BLaER1 treated with 17β-estradiol and CSF1 and Interleukin-3, amounts not matched to agents 10 nM and 100 nM (cell line): ENCODE data around the gene KPNA3.
"Not testable (repeated sequence)": the region's sequence is repeated elsewhere in the genome, so short reads cannot be mapped to it uniquely, and the experiment has no call there.

Experiments used
- H3K27ac ChIP-seq, 11 experiments: shearing (Covaris generic); formaldehyde crosslinking; 2 replicates each; pipeline ENCODE4 v1.8.1; 2022
- H3K27me3 ChIP-seq, 11 experiments: shearing (Covaris generic); formaldehyde crosslinking; 2 replicates each; pipeline ENCODE4 v1.8.1; 2022
- H3K36me3 ChIP-seq, 11 experiments: shearing (Covaris generic); formaldehyde crosslinking; 2 replicates each; pipeline ENCODE4 v1.8.1; 2022
- H3K4me1 ChIP-seq, 10 experiments: shearing (Covaris generic); formaldehyde crosslinking; 2 replicates each; pipeline ENCODE4 v1.8.1; 2022
- H3K4me2 ChIP-seq, 11 experiments: shearing (Covaris generic); formaldehyde crosslinking; 2 replicates each; pipeline ENCODE4 v1.8.1; 2022
- H3K4me3 ChIP-seq, 10 experiments: shearing (Covaris generic); formaldehyde crosslinking; 2 replicates each; pipeline ENCODE4 v1.8.1; 2022
- H3K9ac ChIP-seq, 11 experiments: shearing (Covaris generic); formaldehyde crosslinking; 2 replicates each; pipeline ENCODE4 v1.8.1; 2022
- H3K9me3 ChIP-seq, 11 experiments: shearing (Covaris generic); formaldehyde crosslinking; replicated peaks in 1 of 11; 2 replicates each; pipeline ENCODE4 v1.8.1; 2022
- H4K20me1 ChIP-seq, 11 experiments: shearing (Covaris generic); formaldehyde crosslinking; 2 replicates each; pipeline ENCODE4 v1.8.1; 2022
- Cebpa-rat ChIP-seq, 11 experiments: shearing (Covaris generic); IDR thresholded peaks; 2 replicates each; pipeline ENCODE4 v1.8.1; 2022

KPNA3 gene

DNA sequence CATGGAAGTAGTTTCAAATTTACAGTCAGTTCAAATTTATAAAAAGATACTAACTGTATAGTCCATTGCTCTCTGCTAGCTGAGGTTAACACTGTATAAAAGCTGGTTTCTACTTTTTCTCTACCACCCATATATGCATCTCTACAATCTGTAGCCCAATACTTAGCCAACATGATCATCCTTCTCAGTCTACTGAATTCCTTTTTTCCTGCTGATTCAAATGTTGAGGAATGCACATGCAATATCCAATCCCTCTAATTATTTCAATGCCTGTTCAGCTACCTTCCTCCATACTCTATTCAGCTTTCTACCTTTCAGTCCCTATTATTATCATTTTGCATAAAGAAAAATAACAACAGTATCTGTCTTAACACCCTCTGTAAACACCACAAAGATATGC is 15.6 kb downstream of the KPNA3 start:
- Histone ChIP-seq H3K27me3 (no peaks in the 10 kb centered on the region), H3K36me3 (peaks cover 0 to 53% (median 18%) of the 10 kb centered on the region in 11 experiments; a peak in 18 of 22 replicates), H3K9me3 (peaks cover 0 to 12% (median 7%) of the 10 kb centered on the region in 11 experiments; a peak in 15 of 22 replicates), H3K4me2 (no peak overlapping the region), H3K27ac (no peak overlapping the region), H4K20me1 (peaks cover 47 to 99% (median 94%) of the 10 kb centered on the region in 11 experiments; a peak in 20 of 22 replicates), H3K9ac (no peak overlapping the region), H3K4me1 (no peaks in the 10 kb centered on the region), H3K4me3 (no peak overlapping the region)
- TF ChIP-seq Cebpa-rat (IDR thresholded peaks at IDR 0.05), result no peak

DNA sequence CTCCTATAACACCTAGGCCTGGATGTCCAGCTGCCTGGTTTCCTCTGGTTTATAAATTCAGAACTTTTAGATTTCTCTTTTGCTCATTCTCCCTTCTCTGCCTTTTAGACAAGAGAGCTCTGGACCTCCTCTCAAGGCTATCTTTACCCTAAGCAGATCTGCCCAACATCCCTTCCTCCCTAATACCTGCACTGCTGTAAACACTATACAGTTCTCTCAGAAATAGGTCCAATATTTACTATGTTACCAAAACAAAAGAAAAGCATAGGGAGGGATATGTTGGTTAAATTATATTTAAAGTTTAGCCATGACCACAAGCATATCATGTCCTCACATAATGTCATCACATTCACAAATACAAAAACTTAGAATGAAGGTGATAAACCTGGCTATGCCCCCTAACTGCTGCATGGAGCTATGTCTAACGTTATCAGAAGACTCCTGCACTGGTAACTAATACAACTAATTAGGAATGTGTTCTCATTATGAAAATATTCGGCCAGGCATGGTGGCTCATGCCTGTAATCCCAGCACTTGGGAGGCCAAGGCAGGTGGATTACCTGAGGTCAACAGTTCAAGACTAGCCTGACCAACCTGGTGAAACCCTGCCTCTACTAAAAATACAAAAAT is 18.0 kb downstream of the KPNA3 start:
- H3K9ac ChIP-seq, result no peak overlapping the region
- no peaks in the 10 kb centered on the region for H3K27me3 ChIP-seq
- peaks cover 0 to 34% (median 29%) of the 10 kb centered on the region in 11 experiments; a peak in 19 of 22 replicates for H3K9me3 ChIP-seq
- H4K20me1 ChIP-seq, result peaks cover 31 to 95% (median 83%) of the 10 kb centered on the region in 11 experiments; a peak in 20 of 22 replicates
- H3K4me3 ChIP-seq, result no peak overlapping the region
- no peak overlapping the region for H3K27ac ChIP-seq
- peaks cover 0 to 62% (median 35%) of the 10 kb centered on the region in 11 experiments; a peak in 20 of 22 replicates for H3K36me3 ChIP-seq
- TF ChIP-seq Cebpa-rat (IDR thresholded peaks at IDR 0.05), result no peak
- no peaks in the 10 kb centered on the region; a peak in 1 of 20 replicates for H3K4me1 ChIP-seq
- no peak overlapping the region for H3K4me2 ChIP-seq

DNA sequence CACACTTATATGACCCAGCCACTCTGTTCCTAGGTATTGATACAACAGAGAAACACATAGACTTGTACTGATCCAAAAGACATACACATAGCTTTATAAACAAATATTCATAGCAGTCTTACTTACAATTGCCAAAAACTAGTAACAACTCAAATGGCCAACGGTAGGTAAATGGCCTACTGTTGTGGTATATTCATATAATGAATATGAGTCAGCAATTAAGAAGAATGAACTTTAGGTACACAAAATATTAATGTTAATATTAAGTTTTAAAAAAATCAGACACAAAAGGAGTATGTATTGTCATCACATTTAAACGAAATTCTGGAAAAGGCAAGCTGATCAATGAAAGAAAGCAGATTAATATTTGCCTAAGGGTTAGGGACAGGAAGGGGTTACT is 19.7 kb downstream of the KPNA3 start:
- no peak overlapping the region for H3K4me2 ChIP-seq
- H3K36me3 ChIP-seq, result peaks cover 0 to 62% (median 35%) of the 10 kb centered on the region in 11 experiments; a peak in 20 of 22 replicates
- no peak overlapping the region for H3K27ac ChIP-seq
- no peak for TF ChIP-seq Cebpa-rat (IDR thresholded peaks at IDR 0.05)
- H3K27me3 ChIP-seq, result no peaks in the 10 kb centered on the region
- no peak overlapping the region for H3K4me3 ChIP-seq
- peaks cover 0 to 37% (median 29%) of the 10 kb centered on the region in 11 experiments; a peak in 19 of 22 replicates for H3K9me3 ChIP-seq
- no peaks in the 10 kb centered on the region; a peak in 1 of 20 replicates for H3K4me1 ChIP-seq
- H3K9ac ChIP-seq, result no peak overlapping the region
- peaks cover 24 to 95% (median 81%) of the 10 kb centered on the region in 11 experiments; a peak in 19 of 22 replicates for H4K20me1 ChIP-seq

DNA sequence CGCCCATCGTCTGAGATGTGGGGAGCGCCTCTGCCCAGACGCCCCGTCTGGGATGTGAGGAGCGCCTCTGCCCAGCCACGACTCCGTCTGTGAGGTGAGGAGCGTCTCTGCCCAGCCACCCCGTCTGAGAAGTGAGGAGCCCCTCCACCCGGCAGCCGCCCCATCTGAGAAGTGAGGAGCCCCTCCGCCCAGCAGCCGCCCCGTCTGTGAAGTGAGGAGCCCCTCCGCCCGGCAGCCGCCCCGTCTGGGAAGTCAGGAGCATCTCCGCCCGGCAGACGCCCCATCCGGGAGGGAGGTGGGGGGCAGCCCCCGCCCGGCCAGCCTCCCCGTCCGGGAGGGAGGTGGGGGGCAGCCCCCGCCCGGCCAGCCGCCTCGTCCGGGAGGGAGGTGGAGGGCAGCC is 30.7 kb downstream of the KPNA3 start:
- peaks cover 46 to 87% (median 84%) of the 10 kb centered on the region in 11 experiments for H3K9me3 ChIP-seq
- not testable (repeated sequence) for H3K27ac ChIP-seq, H3K4me2 ChIP-seq, H3K9ac ChIP-seq, H3K27me3 ChIP-seq, H3K4me3 ChIP-seq, H3K4me1 ChIP-seq
- H4K20me1 ChIP-seq, result peaks cover 0 to 35% (median 7%) of the 10 kb centered on the region in 11 experiments; a peak in 9 of 22 replicates
- H3K36me3 ChIP-seq, result peaks cover 25 to 76% (median 65%) of the 10 kb centered on the region in 11 experiments

DNA sequence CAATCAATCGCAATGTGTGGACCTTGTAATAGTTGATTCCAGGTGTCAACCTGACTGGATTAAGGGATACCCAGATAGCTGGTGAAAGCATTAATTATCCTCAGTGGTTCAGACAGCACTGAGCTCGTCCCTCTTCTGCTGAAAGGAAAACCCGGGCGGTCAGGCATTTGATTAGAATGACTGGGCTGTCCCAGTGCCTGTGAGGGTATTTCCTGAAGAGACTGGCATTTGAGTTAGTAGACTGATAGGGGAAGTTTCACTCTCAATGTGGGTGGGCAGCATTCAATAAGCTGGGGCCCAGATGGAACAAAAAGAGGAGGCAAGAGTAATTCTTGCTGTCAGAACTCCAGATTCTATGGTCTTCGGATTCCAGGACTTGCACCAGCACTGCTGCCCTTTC is 31.9 kb downstream of the KPNA3 start:
- H3K36me3 ChIP-seq, result peaks cover 25 to 86% (median 73%) of the 10 kb centered on the region in 11 experiments
- H3K9ac ChIP-seq, result no peak overlapping the region
- H4K20me1 ChIP-seq, result peaks cover 0 to 41% (median 12%) of the 10 kb centered on the region in 11 experiments; a peak in 11 of 22 replicates
- no peak overlapping the region for H3K4me2 ChIP-seq
- H3K27me3 ChIP-seq, result no peaks in the 10 kb centered on the region
- no peak for TF ChIP-seq Cebpa-rat (IDR thresholded peaks at IDR 0.05)
- peaks cover 46 to 96% (median 92%) of the 10 kb centered on the region in 11 experiments for H3K9me3 ChIP-seq
- H3K27ac ChIP-seq, result no peak overlapping the region
- H3K4me1 ChIP-seq, result no peaks in the 10 kb centered on the region
- peak overlapping the region in 2 of 10 experiments; percentile 8 to 19; a peak in 3 of 20 replicates for H3K4me3 ChIP-seq

- H3K27ac ChIP-seq, result no peak overlapping the region
Observed at GRCh38 chr13:49759503-49759902, 33.0 kb downstream of the KPNA3 start.

DNA sequence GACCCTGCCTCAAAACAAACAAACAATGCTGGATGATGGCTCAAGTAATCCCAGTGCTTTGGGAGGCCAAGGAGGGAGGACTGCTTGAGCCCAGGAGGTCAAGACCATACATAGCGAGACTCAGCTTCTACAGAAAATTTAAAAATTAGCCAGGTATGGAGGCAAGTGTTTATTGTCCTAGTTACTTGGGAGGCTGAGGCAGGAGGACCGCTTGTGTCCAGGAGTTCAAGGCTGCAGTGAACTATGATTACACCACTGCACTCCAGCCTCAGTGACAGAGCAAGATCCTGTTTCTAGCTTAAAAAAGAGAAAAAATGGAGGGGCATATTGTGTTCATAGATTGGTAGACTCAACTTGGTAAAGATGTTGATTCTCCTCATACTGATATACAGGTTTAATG is 36.2 kb downstream of the KPNA3 start:
- Histone ChIP-seq H4K20me1 (peaks cover 0 to 68% (median 31%) of the 10 kb centered on the region in 11 experiments; a peak in 17 of 22 replicates), H3K36me3 (peaks cover 27 to 91% (median 71%) of the 10 kb centered on the region in 11 experiments), H3K4me2 (no peak overlapping the region), H3K27ac (no peak overlapping the region), H3K27me3 (no peaks in the 10 kb centered on the region), H3K9me3 (peaks cover 21 to 96% (median 91%) of the 10 kb centered on the region in 11 experiments), H3K9ac (no peak overlapping the region), H3K4me1 (no peaks in the 10 kb centered on the region), H3K4me3 (no peak overlapping the region)
- no peak for TF ChIP-seq Cebpa-rat (IDR thresholded peaks at IDR 0.05)

More at GRCh38 chr13:49759503-49759902, 33.0 kb downstream of the KPNA3 start:
- Histone ChIP-seq H3K4me3 (no peak overlapping the region; a peak in 2 of 20 replicates), H3K4me2 (no peak overlapping the region), H3K9ac (no peak overlapping the region), H4K20me1 (peaks cover 0 to 42% (median 13%) of the 10 kb centered on the region in 11 experiments; a peak in 11 of 22 replicates), H3K27me3 (no peaks in the 10 kb centered on the region), H3K36me3 (peaks cover 25 to 82% (median 67%) of the 10 kb centered on the region in 11 experiments), H3K9me3 (peaks cover 46 to 95% (median 93%) of the 10 kb centered on the region in 11 experiments), H3K4me1 (no peaks in the 10 kb centered on the region)
- no peak for TF ChIP-seq Cebpa-rat (IDR thresholded peaks at IDR 0.05)

GRCh38 chr13:49754146-49754545 is 38.3 kb downstream of the KPNA3 start:
- H3K27ac ChIP-seq, result no peak overlapping the region
- H4K20me1 ChIP-seq, result peaks cover 0 to 89% (median 46%) of the 10 kb centered on the region in 11 experiments; a peak in 17 of 22 replicates
- TF ChIP-seq Cebpa-rat (IDR thresholded peaks at IDR 0.05), result no peak
- peaks cover 9 to 83% (median 56%) of the 10 kb centered on the region in 11 experiments; a peak in 21 of 22 replicates for H3K36me3 ChIP-seq
- no peak overlapping the region for H3K4me2 ChIP-seq
- no peaks in the 10 kb centered on the region for H3K4me1 ChIP-seq
- peaks cover 2 to 88% (median 71%) of the 10 kb centered on the region in 11 experiments; a peak in 20 of 22 replicates for H3K9me3 ChIP-seq
- H3K9ac ChIP-seq, result no peak overlapping the region
- no peaks in the 10 kb centered on the region for H3K27me3 ChIP-seq
- H3K4me3 ChIP-seq, result no peak overlapping the region; a peak in 1 of 20 replicates

DNA sequence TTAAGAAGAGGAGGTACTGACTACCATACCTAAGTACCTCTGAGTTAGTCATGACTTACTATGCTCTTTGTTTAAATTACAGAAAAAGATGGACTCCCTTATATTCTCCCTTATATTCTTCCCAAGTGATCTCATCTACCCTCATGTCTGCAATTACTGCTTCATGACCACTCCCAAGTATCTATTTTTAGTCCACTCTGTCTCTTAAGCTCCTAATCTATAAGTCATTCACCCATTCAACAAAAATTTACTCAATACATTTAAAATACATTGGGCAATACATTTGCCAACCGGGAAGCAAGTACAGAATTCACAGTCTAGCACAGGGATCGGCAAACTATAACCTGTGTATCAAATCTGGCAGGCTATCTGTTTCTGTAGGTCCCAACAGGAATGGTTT is 42.6 kb downstream of the KPNA3 start:
- no peak overlapping the region for H3K4me2 ChIP-seq
- no peak for TF ChIP-seq Cebpa-rat (IDR thresholded peaks at IDR 0.05)
- H3K36me3 ChIP-seq, result peaks cover 30 to 73% (median 62%) of the 10 kb centered on the region in 11 experiments
- H3K4me3 ChIP-seq, result no peak overlapping the region
- H3K9me3 ChIP-seq, result peaks cover 0 to 55% (median 36%) of the 10 kb centered on the region in 11 experiments; a peak in 17 of 22 replicates
- H3K4me1 ChIP-seq, result no peaks in the 10 kb centered on the region
- H3K27ac ChIP-seq, result no peak overlapping the region
- no peaks in the 10 kb centered on the region for H3K27me3 ChIP-seq
- no peak overlapping the region for H3K9ac ChIP-seq
- peaks cover 0 to 76% (median 55%) of the 10 kb centered on the region in 11 experiments; a peak in 18 of 22 replicates for H4K20me1 ChIP-seq
